SU-DHL-6 (cell line): ENCODE measurements around the gene SNX14.

Experiments
- H2AFZ ChIP-seq: fragments of 200-600 bp; sonication (generic); 2 replicates; pipeline ENCODE4 v1.6.1; 2014; ENCODE audit warnings: low read depth, mild to moderate bottlenecking, moderate library complexity, mixed read lengths, antibody characterized with exemption, low read length; ENCODE audit not compliant: severe bottlenecking
- H3F3A ChIP-seq: fragments of 200-600 bp; shearing (Covaris generic); 2 replicates; pipeline ENCODE4 v1.6.0; 2016; ENCODE audit warnings: antibody characterized with exemption, mild to moderate bottlenecking; ENCODE audit not compliant: insufficient read depth
- H3K27ac ChIP-seq: fragments of 200-600 bp; sonication (generic); 2 replicates; pipeline ENCODE4 v1.5.1; 2016; ENCODE audit warnings: low read depth, mild to moderate bottlenecking, low read length, moderate library complexity, mixed read lengths
- H3K27me3 ChIP-seq: fragments of 200-600 bp; sonication (generic), shearing (Covaris generic); 2 replicates; pipeline ENCODE4 v1.6.0; 2014; ENCODE audit warnings: mild to moderate bottlenecking, low read length
- H3K36me3 ChIP-seq: fragments of 200-600 bp; sonication (generic); 2 replicates; pipeline ENCODE4 v1.6.1; 2014; ENCODE audit warnings: mild to moderate bottlenecking, low read length, mixed read lengths
- H3K4me2 ChIP-seq: fragments of 300-600, 200-600 bp; shearing (Covaris generic), sonication (generic); 2 replicates; pipeline ENCODE4 v1.6.0; 2014; ENCODE audit warnings: low read length, low read depth, mild to moderate bottlenecking; ENCODE audit not compliant: poor library complexity, severe bottlenecking
- H3K4me3 ChIP-seq: fragments of 200-600 bp; sonication (generic); 2 replicates; pipeline ENCODE4 v1.5.1; 2014; ENCODE audit warnings: antibody characterized with exemption, low read length, mild to moderate bottlenecking, mixed read lengths; ENCODE audit not compliant: insufficient read depth, poor library complexity, severe bottlenecking
- H3K79me2 ChIP-seq: fragments of 200-600 bp; sonication (generic); 2 replicates; pipeline ENCODE4 v1.6.1; 2014; ENCODE audit warnings: mild to moderate bottlenecking, low read length, moderate library complexity; ENCODE audit not compliant: insufficient read depth
- H3K9ac ChIP-seq: fragments of 200-600 bp; sonication (generic); 2 replicates; pipeline ENCODE4 v1.7.0; 2014; ENCODE audit warnings: mild to moderate bottlenecking, low read length
- H3K9me2 ChIP-seq: fragments of 200-600 bp; sonication (generic); replicated peaks from 2 replicates; pipeline ENCODE4 v1.6.1; 2014; ENCODE audit warnings: low read length; ENCODE audit not compliant: insufficient read depth
- H3K9me3 ChIP-seq: fragments of 200-600 bp; sonication (generic); 2 replicates; pipeline ENCODE4 v1.6.1; 2014; ENCODE audit warnings: low read length, mixed read lengths; ENCODE audit not compliant: insufficient read depth
- H4K20me1 ChIP-seq: fragments of 200-600 bp; sonication (generic); 2 replicates; pipeline ENCODE4 v1.6.1; 2014; ENCODE audit warnings: low read depth, mild to moderate bottlenecking, antibody characterized with exemption, low read length, moderate library complexity, mixed read lengths
- EZH2phosphoT487 ChIP-seq: fragments of 200-600 bp; sonication (generic), shearing (Covaris generic); conservative IDR thresholded peaks from 2 replicates; pipeline ENCODE4 v1.6.1; 2018; ENCODE audit warnings: mild to moderate bottlenecking, antibody characterized with exemption, low read length, moderate library complexity, mixed read lengths
- TF ChIP-seq, protein P1 (sequence below): fragments of 200-600 bp; sonication (generic); IDR thresholded peaks from one replicate; pipeline ENCODE4 v1.5.1; 2017; ENCODE audit warnings: antibody characterized with exemption, mild to moderate bottlenecking, low read length, moderate library complexity; ENCODE audit not compliant: insufficient read depth, poor library complexity, severe bottlenecking

The SNX14 gene

DNA sequence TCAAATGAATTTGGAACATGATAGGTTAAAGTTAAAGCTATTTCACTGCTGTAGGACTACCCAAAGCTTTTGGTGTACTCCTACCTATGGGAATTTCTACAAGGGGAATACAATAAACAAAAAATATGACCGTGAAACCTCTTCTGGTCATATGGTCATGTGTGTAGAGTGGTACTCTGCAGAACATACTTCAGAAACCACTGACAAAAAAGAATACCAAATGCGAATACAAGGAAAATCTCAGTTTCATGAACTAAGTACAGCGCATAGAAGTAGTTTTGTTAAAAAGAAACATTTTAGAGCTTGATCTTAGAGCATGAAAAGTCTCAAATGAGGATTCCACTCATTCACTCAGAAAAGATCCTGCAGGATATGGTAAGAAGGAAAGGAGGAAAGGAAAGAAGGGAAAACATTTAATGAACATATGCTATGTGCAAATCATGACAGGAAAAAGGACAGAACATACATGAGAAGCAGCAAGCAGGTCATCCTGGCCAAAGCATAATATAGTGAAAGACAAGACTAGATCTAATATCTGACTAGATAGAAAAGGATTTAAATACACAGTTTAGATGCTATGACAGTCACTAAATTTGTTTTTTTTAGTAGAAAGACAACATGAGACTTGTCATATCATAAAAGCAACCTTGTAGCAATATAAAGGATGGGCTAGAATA is 36.5 kb downstream of the SNX14 start:
- Histone ChIP-seq H2AFZ (no peak overlapping the region), H3F3A (no peaks in the 10 kb centered on the region), H3K9me2 (no peaks in the 10 kb centered on the region), H3K9ac (no peak overlapping the region), H3K79me2 (no peaks in the 10 kb centered on the region), H3K4me3 (no peak overlapping the region), H3K9me3 (no peaks in the 10 kb centered on the region), H3K27ac (no peak overlapping the region), H4K20me1 (no peaks in the 10 kb centered on the region), H3K27me3 (no peaks in the 10 kb centered on the region), H3K4me2 (no peak overlapping the region), H3K36me3 (peaks cover 11% of the 10 kb centered on the region; the same call in 1 of the 2 replicates)
- no peak for TF ChIP-seq EZH2phosphoT487
- TF ChIP-seq, protein P1, sequence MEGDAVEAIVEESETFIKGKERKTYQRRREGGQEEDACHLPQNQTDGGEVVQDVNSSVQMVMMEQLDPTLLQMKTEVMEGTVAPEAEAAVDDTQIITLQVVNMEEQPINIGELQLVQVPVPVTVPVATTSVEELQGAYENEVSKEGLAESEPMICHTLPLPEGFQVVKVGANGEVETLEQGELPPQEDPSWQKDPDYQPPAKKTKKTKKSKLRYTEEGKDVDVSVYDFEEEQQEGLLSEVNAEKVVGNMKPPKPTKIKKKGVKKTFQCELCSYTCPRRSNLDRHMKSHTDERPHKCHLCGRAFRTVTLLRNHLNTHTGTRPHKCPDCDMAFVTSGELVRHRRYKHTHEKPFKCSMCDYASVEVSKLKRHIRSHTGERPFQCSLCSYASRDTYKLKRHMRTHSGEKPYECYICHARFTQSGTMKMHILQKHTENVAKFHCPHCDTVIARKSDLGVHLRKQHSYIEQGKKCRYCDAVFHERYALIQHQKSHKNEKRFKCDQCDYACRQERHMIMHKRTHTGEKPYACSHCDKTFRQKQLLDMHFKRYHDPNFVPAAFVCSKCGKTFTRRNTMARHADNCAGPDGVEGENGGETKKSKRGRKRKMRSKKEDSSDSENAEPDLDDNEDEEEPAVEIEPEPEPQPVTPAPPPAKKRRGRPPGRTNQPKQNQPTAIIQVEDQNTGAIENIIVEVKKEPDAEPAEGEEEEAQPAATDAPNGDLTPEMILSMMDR, result no peak

GRCh38 chr6:85552652-85553051 is 41.0 kb downstream of the SNX14 start:
- H3K4me3 ChIP-seq, result no peak overlapping the region
- no peak overlapping the region for H3K27ac ChIP-seq
- no peak overlapping the region for H2AFZ ChIP-seq
- no peak overlapping the region for H3K4me2 ChIP-seq
- no peak overlapping the region for H3K9ac ChIP-seq
- H3K9me3 ChIP-seq, result no peaks in the 10 kb centered on the region
- H3F3A ChIP-seq, result no peaks in the 10 kb centered on the region
- H3K27me3 ChIP-seq, result no peaks in the 10 kb centered on the region
- H3K79me2 ChIP-seq, result no peaks in the 10 kb centered on the region
- peaks cover 15% of the 10 kb centered on the region; the same call in 1 of the 2 replicates for H3K36me3 ChIP-seq
- TF ChIP-seq, protein P1, result no peak
- no peak for TF ChIP-seq EZH2phosphoT487
- no peaks in the 10 kb centered on the region for H4K20me1 ChIP-seq
- no peaks in the 10 kb centered on the region for H3K9me2 ChIP-seq

- Histone ChIP-seq H2AFZ (no peak overlapping the region), H3K4me3 (no peak overlapping the region), H3K79me2 (no peaks in the 10 kb centered on the region), H3F3A (no peaks in the 10 kb centered on the region), H3K9me3 (no peaks in the 10 kb centered on the region), H3K9ac (no peak overlapping the region), H3K36me3 (peaks cover 24% of the 10 kb centered on the region; the same call in 1 of the 2 replicates), H3K27me3 (no peaks in the 10 kb centered on the region), H3K9me2 (no peaks in the 10 kb centered on the region), H4K20me1 (no peaks in the 10 kb centered on the region), H3K4me2 (no peak overlapping the region), H3K27ac (no peak overlapping the region)
- TF ChIP-seq EZH2phosphoT487, result no peak
- TF ChIP-seq, protein P1, result no peak
These were observed 42.4 kb downstream of the SNX14 start for GRCh38 chr6:85551264-85551663.
